NCI-H187 (cell line): ENCODE measurements around the gene COL18A1.

ENCODE experiments used
- DNase-seq, 2 experiments: peaks; one replicate each; lab custom pipeline; 2025; lab: John Stamatoyannopoulos, UW

The COL18A1 gene

DNA sequence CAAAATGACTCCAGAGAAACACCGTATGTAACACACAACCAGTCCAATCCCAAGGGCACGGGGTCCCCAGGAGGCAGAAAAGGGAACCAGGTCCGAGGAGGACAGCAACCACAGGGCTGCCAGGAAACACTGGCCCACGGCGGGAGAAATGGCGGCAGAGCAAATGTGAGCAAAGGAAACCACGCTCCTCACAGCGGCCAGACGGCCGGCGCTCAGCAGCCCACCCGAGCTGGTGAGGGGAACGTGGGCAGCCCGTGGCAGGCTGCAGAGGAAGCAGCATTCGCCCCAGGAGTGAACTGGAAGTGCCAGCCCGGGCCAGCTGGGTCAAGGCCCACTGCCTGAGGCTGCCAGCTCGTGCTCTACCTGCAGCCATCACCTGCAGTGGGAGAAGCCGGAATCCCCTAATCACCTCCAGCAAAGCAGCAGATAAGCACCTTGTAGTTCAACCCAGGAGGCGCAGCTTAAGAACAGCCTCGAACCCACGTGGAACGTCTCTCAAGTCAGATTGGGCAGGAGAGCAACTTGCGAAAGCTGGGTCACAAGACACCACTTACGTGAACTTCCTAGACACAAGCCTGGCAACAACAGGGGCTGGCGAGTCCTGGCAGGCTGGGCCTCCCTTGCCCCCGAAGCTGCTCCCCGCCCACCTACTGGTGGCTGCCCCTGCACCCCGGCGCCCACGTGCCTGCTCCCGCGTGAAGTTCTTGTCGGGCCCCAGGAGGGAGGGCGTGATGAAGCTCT, 130.5 kb downstream of the COL18A1 start:
- no peak for DNase-seq

DNA sequence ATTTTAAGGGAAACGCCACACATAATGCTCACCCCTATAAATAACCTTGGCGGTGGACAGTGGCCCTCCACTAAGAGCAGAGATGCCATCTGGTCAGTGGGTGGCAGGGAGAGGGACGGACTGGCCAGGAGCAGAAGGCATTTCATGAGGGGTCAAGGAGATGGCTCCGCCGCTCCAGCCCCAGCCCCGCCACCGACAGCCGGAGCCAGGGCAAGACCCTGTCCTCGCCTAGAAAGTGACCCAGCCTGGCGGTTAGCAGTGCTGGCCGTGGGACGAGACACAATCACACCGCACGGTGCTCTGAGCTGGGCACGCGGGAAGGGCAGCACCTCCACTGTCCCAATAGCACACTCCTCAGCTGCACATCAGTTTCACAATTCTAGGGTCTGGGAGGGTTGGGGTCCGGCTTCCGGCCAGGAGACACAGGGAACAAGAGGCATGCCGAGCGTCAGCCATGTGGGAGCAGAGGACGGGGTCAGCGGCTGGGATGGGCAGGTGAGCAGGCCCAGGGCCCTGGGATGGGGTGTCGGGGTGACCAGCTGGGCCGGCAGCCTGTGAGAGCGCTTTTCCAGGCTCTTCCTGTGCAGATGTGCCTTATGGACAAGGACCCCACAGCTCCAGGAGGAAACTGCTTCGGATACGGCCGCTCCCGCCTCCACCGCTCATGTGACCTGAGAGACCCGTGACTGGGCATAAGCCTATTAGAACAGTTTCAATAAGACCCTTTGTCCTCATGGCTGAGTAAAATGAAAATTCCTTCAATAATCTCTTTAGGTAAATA, 131.5 kb downstream of the COL18A1 start:
- DNase-seq = no peak

DNA sequence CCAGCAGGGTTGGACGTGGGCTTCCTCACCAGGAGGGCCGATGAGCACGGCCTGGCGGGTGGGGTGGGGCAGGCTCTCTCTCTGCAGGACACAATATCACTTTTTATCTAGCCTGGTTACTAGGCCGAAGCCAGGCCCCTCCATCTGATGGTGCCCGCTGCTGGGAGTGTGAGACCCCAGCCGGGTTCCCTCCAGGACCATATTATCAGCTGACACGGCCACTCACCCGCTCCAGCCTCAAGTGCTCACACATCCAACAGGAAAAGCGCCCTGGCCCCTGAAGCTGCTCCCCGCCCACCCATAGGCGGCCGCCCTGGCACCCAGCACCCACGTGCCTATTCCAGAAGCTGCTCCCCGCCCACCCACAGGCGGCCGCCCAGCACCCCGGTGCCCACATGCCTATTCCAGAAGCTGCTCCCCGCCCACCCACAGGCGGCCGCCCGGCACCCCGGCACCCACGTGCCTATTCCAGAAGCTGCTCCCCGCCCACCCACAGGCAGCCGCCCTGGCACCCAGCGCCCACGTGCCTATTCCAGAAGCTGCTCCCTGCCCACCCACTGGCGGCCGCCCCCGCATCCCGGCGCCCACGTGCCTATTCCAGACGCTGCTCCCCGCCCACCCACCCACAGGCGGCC, 132.3 kb downstream of the COL18A1 start:
- no peak for DNase-seq

DNA sequence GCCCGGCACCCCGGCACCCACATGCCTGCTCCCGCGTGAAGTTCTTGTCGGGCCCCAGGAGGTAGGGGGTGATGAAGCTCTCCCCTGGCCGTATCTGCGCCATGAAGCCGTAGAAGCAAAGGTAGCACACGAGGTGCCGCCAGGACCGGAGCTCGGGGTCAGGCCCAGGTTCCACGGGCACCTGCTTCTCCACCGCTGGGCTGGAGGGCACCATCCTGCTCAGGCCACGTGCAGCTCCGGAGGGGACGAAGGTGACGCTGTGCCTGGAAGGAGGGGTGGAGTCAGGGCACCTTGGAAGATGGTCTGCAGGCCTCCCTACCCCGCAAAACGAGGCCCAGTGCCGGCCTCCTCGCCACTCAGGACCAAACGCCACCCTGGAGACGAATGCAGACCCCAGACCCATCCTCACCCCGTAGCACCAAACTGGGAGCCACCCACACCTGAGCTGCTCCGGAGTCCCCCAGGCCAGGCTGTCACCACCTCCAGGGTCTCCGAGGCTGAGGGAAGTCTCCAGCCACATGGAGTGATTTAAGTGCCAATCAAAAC, 132.9 kb downstream of the COL18A1 start:
- no peak for DNase-seq

DNA sequence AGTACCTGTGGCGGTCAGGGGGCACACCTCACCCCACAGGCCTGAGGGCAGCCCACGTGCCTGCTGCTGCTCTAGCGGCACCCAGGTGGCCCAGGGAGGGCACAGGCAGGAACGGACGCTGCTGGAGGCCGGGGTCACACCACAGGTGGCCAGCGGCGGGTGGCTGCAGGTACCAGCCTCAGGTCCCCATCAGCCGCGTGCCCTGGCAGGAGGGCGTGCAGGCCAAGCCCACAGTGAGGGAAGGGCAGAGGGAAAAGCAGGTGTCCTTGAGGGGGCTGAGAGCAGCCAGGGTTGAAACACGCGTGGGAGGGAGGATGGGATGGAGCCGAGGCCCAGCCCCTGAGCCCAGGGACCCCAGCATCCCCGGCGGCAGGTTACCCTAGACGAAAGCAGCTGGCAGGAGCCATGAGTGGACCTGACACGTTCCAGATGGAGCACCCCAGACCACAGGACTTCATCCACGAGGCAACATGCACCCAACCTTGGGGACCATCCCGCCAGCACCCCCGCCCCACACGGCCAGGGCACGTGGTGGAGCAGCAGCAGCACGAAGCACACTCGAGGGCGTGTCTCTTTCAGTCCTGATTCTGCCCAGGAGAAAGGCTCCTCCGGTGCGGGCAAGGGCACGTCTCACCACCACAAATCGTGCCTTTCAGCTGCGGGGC, 133.5 kb downstream of the COL18A1 start:
- no peak for DNase-seq

DNA sequence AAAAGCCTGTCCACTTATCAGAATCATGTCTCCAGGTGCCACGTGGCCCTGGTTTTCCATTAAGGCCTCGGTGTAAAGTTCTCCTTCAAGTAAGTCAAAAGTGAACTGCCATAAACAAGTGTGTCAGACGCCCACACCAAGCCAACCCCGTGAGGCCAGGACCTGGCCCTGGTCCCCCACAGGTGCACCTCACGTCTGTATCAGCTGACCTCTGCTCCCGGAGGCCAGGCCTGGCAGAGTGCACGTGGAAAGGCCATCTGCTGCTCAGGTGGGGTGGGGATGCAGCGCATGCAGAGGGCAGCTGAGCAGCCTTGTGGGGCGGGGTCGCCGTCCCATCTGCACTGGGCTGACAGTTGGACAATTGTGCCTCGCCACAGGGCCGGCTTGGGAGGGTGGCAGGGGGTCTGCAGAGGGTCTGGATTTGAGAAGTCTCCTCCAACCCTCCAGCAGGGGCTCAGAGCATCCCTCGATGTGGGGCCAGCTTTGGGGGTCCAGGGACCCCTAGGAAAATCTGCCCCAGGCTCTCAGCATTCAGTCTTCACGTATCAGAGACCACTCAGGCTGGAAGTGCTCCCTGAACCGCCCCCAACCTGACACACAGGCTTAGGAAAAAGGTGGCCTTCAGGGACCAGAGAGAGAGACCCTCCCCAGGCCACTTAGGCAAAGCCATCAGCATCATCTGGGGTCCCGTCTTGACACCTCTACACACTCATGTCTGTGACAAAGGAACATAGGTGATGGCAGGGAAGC, 134.3 kb downstream of the COL18A1 start:
- DNase-seq = no peak

DNA sequence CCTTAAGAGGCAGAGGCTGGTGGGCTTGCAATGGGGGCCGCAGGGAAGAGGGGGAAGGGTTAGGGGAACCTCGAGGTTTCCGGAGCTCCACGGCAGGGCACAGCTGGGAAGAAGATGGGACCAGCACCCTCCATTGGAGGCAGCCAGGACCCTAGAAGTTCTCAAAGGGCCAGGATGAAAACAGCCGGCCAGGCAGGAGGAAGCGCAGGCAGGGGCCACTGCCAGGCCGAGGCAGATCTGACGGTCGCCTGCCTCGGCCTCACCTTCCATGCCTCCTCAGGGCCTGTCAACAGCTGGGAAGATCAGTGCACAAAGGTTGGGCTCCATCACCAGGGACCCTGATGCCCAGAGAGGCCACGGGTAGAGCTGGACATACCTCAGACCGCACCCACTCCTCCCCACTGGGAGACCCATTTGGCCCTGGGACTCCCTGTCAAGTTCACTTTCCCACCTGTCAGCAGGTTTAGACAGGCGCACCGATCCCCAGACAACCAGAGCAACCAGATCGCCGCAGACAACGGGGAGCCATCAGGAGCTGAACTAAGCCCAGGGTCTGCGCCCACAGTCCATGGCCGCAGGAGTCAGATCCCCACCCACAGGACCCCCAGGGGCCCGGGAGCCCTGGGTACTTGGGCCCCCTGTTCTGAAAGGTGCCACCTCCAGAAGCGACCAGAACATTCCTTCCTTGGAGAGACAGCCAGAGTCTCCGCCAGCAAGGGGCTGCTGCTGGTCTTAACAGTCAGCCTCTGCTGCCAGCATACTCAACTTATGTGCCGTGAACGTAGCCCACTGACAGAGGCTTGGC, 135.0 kb downstream of the COL18A1 start:
- DNase-seq = no peak

DNA sequence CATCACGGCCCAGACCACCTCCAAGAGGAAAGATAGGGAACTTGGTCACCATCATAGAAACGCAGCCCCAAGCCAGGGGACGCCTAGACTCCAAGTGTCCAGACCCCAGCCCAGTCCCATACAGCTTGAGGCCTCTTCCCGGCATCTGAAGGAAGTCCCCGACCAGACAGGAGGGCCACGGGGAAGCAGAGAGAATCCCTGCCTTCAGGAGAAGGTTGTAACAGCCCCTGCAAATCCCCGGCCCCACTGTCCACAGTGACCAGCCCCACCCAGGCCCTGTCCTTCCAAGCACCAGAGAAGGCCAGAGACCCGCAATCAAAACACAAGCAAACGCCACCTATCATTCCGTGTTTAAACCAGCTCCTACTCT, 135.6 kb downstream of the COL18A1 start:
- DNase-seq = no peak

DNA sequence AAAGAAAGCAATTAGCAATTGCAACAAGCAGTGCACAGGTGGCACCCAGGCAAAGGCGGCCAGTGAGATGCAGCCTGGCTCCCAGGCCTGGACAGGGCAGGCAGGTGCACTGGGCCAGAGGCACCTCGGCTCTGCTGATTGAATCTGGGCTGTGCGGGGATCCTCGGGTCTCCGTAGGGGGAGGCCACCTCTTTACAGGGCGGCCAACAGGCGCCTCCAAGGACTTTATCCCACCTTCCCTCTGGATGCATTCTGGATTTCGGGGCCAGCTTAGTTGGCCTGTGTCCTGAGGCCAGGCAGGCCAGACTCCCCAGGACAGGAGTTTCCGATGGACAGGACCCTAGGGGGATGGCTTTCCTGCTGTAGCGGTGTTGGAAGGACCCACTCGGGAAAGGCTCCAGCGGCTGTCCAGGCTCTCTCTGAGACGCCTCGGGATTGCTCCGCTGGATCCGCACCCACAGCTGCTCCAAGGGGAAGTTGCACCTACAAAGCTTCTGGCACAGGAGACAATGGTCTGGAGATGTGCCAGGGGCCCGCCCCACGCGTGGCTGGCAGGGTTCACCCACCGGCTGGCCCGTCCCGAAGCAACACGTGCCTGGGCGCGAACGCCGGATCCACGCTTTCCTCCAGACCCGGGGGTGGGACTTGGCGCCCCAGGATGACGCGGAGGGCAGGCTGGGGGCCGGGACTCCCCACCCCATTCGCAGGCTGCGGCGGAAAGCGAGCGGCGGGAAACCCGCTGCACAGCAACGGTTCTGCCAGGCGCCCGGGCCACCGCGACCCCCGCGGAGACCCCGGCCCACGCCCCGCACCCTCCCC, 136.5 kb downstream of the COL18A1 start:
- no peak for DNase-seq

DNA sequence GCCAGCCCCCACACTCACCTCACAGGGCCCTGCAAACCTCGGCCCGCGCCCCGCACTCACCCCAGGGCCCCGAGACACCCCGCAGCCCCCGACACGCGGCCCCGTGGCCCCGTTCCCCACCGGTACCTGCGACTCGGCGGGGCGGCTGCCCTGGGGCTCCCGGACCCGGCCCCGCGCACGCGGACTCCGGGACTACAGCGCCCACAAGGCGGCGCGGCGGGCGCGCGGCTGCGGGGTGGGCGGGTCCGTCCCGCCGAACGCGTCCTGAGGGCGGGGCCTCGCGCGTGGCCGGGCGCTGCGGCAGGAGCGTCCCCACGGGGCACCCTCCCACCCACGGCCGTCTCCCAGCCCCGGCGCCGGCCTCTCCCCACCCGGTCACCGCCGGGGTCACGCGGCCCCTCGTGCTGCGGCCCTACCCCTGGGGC, 137.3 kb downstream of the COL18A1 start, which contains the start of gene SLC19A1:
Gene SLC19A1 (minus strand): TSS at position 199 of the 425 bp plus-strand sequence. CDS start 4,481 bp downstream, outside the sequence.
- DNase-seq = peak; percentile 18 to 38

DNA sequence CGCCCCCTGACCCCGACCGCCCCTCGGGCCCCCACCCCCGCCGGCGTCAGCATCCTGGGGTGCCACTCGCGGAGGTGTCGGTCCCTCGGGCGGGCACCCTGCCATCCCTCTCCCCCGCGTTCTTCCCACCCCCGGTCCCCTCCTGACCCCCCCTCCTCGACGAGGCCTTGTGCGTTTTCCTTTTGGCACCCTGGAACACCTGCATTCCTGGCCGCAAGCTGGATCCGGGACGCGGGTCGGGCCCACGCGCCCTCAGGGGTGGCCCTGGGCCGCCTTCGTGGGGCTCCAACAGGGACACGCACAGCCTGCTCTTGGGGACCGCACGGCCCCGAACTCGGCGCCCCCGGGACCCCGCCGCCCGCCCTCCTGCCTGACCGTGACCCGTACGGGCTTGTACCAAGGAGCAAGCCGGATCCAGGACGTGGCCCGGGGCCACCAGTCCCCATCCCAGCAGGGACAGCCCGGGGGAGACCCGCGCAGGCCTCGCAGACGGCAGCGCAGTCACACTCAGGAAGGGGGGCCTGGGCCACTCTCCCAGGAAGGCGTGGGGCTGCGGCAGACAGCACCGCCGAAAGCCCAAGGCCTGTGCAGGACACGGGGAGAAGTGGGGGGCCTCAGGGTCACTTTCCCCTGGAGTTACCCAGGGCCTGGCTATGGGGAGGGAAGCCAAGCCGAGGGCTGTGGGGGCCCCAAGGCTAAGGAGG, 137.9 kb downstream of the COL18A1 start:
- no peak for DNase-seq

DNA sequence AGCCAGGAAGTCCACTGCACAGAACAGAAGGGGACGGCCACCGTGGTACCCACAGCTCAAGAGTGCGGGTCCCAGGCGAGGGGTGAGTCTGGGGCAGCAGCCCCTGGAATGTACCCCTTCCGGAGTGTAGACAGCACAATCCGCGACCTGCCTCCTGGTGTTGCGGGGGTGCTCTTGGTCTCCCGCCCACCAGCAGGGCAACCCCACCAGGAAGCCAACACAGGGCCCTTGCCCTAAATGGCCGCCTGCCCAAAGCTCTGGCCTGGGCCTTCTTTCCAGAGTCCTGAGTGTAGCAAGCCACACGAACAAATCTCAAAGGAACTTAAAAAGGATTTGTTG, 138.4 kb downstream of the COL18A1 start:
- DNase-seq = no peak

DNA sequence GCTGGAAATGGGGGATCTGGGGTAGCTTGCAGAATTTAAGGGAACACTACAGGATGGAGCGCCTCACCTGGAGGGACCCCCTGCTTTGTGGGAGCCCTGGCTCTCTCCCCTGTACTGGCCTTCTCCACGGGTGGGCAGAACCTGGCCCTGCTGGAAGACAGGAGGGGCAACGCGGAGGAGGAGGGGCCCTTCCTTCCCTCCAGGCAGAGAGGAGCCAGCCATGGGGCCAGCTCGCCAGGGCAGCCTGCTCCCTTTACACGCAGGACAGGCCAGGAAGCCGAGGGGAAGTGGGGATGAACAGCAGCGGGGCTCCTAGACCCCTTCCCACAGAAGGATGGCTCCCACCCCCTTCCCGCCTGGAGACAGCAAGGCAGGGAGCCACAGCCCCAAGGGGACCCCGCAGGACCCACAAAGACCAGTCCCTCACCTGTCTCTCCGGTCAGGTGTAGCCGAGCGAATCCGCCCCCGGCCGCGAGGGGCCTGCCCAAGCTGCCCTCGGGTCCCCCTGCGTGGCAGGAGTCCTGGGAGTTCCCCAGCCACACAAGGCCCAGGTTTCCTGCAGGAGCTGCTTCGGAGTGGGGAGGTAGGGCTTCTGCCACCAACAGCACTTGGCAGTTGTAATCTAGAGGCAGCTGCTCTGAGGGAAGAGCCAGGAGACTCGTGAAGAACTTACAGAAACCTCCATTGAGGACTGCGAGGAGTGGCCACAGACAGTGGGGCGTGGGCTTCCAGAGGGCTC, 138.9 kb downstream of the COL18A1 start:
- no peak for DNase-seq

DNA sequence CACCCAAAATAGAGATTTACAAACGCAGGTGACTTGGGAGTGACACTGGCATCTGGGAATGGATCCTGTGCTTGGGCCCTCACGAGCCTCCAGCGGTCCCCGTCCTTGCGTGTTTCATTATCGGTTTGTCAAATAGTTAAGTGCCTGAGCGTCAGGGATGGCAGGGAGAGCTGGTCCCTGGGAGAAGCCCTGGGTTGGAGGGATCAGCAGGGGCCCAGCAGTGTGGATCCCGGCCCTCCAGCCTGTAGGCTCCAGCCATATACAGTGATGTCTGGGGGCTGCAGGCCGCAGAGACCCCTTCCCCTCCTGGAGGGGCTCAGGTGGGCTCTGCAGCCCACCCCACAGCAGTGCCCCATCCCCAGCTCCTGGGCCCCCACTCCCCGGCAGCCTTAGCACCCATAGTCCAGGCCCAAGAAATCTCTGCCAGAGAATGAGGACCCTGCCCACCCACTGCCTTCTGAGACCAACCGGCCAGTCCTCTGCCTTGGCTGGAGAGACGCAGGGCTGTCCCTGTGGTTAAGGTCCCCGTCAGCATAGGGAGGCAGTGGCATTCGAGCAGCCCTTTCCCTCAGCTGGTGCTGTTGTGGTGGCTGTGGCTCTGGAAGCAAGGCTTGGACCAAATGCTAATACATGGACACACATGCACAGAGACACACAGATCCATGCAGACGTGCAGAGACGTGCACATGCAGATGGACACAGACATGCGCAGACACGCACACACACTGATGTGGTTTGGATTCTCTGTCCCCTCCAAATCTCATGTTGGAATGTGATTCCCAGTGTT, 139.7 kb downstream of the COL18A1 start:
- DNase-seq = no peak

DNA sequence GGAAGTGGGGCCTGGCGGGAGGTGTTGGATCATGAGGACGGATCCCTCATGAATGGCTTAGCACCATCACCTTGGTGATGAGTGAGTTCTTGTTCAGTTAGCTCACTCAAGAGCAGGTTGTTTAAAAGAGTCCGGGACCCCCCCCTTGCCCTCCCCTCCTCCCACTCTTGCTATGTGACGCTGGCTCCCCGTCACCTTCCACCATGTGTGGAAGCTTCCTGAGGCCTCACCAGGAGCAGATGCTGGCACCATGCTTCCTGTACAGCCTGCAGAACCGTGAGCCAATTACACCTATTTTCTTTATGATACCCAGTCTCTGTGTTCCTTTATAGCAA, 140.2 kb downstream of the COL18A1 start:
- DNase-seq = no peak

DNA sequence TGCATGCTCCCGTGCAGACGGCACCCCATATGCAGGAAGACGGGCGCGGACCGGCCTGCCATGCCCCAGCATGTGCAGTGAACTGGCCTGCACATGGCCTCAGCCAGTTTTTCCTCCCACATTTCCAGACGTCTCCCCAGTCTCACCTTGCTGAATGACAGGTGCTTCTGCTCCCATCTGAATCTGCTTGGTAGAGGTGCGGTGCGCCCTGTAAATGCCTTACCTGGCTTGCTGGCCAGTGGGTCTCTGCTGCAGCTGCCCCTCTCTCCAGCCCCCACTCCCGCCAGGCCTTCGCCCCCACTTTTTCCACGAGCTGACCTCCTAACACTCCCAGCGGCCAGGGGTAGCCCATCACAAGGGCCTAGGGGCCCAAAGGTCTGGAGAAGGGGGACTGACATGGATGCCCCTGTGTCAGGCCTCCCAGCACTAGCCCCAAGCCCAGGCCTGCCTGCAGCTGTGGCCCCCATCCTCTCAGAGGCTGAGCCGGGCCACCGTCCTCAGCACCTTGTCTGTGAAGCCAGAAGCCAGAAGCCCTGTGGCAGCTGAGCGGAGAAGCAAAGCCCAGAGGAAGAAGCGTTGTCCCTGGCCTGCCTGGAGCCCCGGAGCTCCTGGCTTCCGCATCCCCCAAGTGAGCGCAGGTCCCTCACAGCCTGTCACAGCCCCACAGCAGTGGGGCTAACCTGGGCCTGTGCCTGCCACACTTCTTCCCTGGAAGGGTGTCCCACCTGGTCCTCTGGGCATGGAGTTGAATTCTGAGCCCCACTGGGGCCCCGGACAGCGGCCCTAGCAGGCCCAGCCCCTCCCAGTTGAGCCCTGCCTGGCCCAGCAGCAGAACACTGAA, 140.9 kb downstream of the COL18A1 start:
- no peak for DNase-seq
